ENCODE results near the gene IKZF4.

GRCh38 chr12:56037161-56037560, 16.3 kb downstream of the IKZF4 start:
- TF ChIP-seq CTCF (conservative IDR thresholded peaks at IDR 0.05; ENCODE audit: low read length) = no peak
- no peak for TF ChIP-seq EZH2phosphoT487 (IDR thresholded peaks at IDR 0.05; ENCODE audit: borderline replicate concordance, low read depth, low read length)
